Neural cell (in vitro differentiated cells): ENCODE results near the gene FBN1. TPM values are rescaled to one million over a fixed set of nuclear protein-coding genes. Genes with fewer than 3 reads are reported as not detected.

Source experiments
- H2AFZ ChIP-seq: fragments of 200-600, 300-800 bp; sonication (generic), shearing (Covaris generic); 2 replicates; pipeline ENCODE4 v1.6.0; 2014; ENCODE audit warnings: low read depth, mild to moderate bottlenecking, antibody characterized with exemption, low read length, moderate library complexity
- H3F3A ChIP-seq: fragments of 200-600 bp; shearing (Covaris generic); 2 replicates; pipeline ENCODE4 v1.6.1; 2016; ENCODE audit warnings: mild to moderate bottlenecking, moderate library complexity, mixed read lengths, antibody characterized with exemption, low read length; ENCODE audit not compliant: insufficient read depth, poor library complexity, severe bottlenecking
- H3K27ac ChIP-seq: fragments of 200-600, 300-800 bp; sonication (generic), shearing (Covaris generic); 2 replicates; pipeline ENCODE4 v1.5.1; 2014; ENCODE audit warnings: mild to moderate bottlenecking, low read length, moderate library complexity
- H3K27me3 ChIP-seq: fragments of 300-800, 200-600 bp; sonication (generic), shearing (Covaris generic); 2 replicates; pipeline ENCODE4 v1.6.0; 2014; ENCODE audit warnings: mild to moderate bottlenecking, low read depth, low read length, moderate library complexity; ENCODE audit not compliant: insufficient read depth
- H3K36me3 ChIP-seq: fragments of 300-800, 200-600 bp; sonication (generic), shearing (Covaris generic); 2 replicates; pipeline ENCODE4 v1.5.1; 2014; ENCODE audit warnings: mild to moderate bottlenecking, antibody characterized with exemption, low read length, moderate library complexity; ENCODE audit not compliant: insufficient read depth
- H3K4me2 ChIP-seq: fragments of 300-800, 200-600 bp; sonication (generic), shearing (Covaris generic); 2 replicates; pipeline ENCODE4 v1.6.0; 2014; ENCODE audit warnings: mild to moderate bottlenecking, low read length
- H3K4me3 ChIP-seq: fragments of 300-800, 200-600 bp; sonication (generic), shearing (Covaris generic); 2 replicates; pipeline ENCODE4 v1.5.1; 2014; ENCODE audit warnings: mild to moderate bottlenecking, low read length, moderate library complexity
- H3K79me2 ChIP-seq: fragments of 200-600 bp; shearing (Covaris generic); replicated peaks from 2 replicates; pipeline ENCODE4 v1.6.0; 2014; ENCODE audit warnings: mild to moderate bottlenecking, low read length, moderate library complexity; ENCODE audit not compliant: insufficient read depth
- H3K9ac ChIP-seq: fragments of 300-800, 200-600 bp; sonication (generic), shearing (Covaris generic); 2 replicates; pipeline ENCODE4 v1.6.1; 2016; ENCODE audit warnings: mild to moderate bottlenecking, low read length, mixed read lengths
- H3K9me2 ChIP-seq: fragments of 200-600 bp; shearing (Covaris generic); 2 replicates; pipeline ENCODE4 v1.6.1; 2016; ENCODE audit warnings: mild to moderate bottlenecking, low read length, mixed read lengths; ENCODE audit not compliant: insufficient read depth
- H3K9me3 ChIP-seq: fragments of 200-600, 300-800 bp; sonication (generic), shearing (Covaris generic); 2 replicates; pipeline ENCODE4 v1.6.1; 2016; ENCODE audit warnings: mild to moderate bottlenecking, mixed run types, low read length, moderate library complexity, mixed read lengths
- H4K20me1 ChIP-seq: fragments of 200-600 bp; shearing (Covaris generic); 2 replicates; pipeline ENCODE4 v1.6.1; 2016; ENCODE audit warnings: mild to moderate bottlenecking, mixed run types; ENCODE audit not compliant: insufficient read depth
- CTCF ChIP-seq: fragments of 450-650 bp; IDR thresholded peaks from 2 replicates; pipeline ENCODE4 v1.5.1; 2014; ENCODE audit warnings: antibody characterized with exemption, mild to moderate bottlenecking, moderate library complexity; ENCODE audit not compliant: poor library complexity, severe bottlenecking
- EP300 ChIP-seq: fragments of 450-650 bp; conservative IDR thresholded peaks from 2 replicates; pipeline ENCODE4 v1.6.1; 2014; ENCODE audit warnings: antibody characterized with exemption, mild to moderate bottlenecking, moderate library complexity; ENCODE audit not compliant: poor library complexity, severe bottlenecking
- EZH2 ChIP-seq: fragments of 200-600, 300-800 bp; shearing (Covaris generic), sonication (generic); IDR thresholded peaks from 2 replicates; pipeline ENCODE4 v1.6.1; 2014; ENCODE audit warnings: antibody characterized with exemption, low read length, borderline replicate concordance, mild to moderate bottlenecking; ENCODE audit not compliant: insufficient read depth, poor library complexity, severe bottlenecking
- MXI1 ChIP-seq: fragments of 450-650 bp; conservative IDR thresholded peaks from 2 replicates; pipeline ENCODE4 v1.6.1; 2014; ENCODE audit warnings: antibody characterized with exemption, mild to moderate bottlenecking; ENCODE audit not compliant: poor library complexity, severe bottlenecking
- POLR2AphosphoS5 ChIP-seq: IDR thresholded peaks from 2 replicates; pipeline ENCODE4 v1.6.1; 2012
- RAD21 ChIP-seq: fragments of 450-650 bp; conservative IDR thresholded peaks from 2 replicates; pipeline ENCODE4 v1.6.1; 2014; ENCODE audit warnings: antibody characterized with exemption, mild to moderate bottlenecking, moderate library complexity
- REST ChIP-seq: IDR thresholded peaks from 2 replicates; pipeline ENCODE4 v1.6.1; 2012; ENCODE audit warnings: borderline replicate concordance
- SMC3 ChIP-seq: fragments of 450-650 bp; conservative IDR thresholded peaks from 2 replicates; pipeline ENCODE4 v1.6.1; 2014; ENCODE audit warnings: antibody characterized with exemption, mild to moderate bottlenecking, moderate library complexity; ENCODE audit not compliant: poor library complexity
- TAF1 ChIP-seq: IDR thresholded peaks from 2 replicates; pipeline ENCODE4 v1.6.1; 2012; ENCODE audit warnings: low read depth
- polyA plus RNA-seq: library from polyadenylated mRNA; depleted of rRNA; stranded (reverse); fragments of >200 nt; gene quantifications from 2 replicates; pipeline ENCODE4 v1.2.3, GENCODE V29; 2014

Gene FBN1
- polyA plus RNA-seq, 1 donor from 2014 or later: 22.0 TPM

- H3K27ac ChIP-seq: no peak overlapping the region
- no peaks in the 10 kb centered on the region for H3K9me3 ChIP-seq
- no peaks in the 10 kb centered on the region for H3K36me3 ChIP-seq
- H4K20me1 ChIP-seq: no peaks in the 10 kb centered on the region
- H3K27me3 ChIP-seq: no peaks in the 10 kb centered on the region
- H3K79me2 ChIP-seq: no peaks in the 10 kb centered on the region
- no peak overlapping the region for H3K4me3 ChIP-seq
- H3K9me2 ChIP-seq: no peaks in the 10 kb centered on the region
- TF ChIP-seq RAD21: no peak
- TF ChIP-seq SMC3: no peak
- TF ChIP-seq EP300: no peak
- TF ChIP-seq EZH2: no peak
- TF ChIP-seq REST: no peak
- TF ChIP-seq MXI1: no peak
- no peak for TF ChIP-seq POLR2AphosphoS5
- no peak for TF ChIP-seq CTCF
- no peak for TF ChIP-seq TAF1
- H3F3A ChIP-seq: no peaks in the 10 kb centered on the region
- no peak overlapping the region for H3K9ac ChIP-seq
- H2AFZ ChIP-seq: no peak overlapping the region
- no peak overlapping the region for H3K4me2 ChIP-seq
Observed at GRCh38 chr15:48394970-48395369, 250.5 kb downstream of the FBN1 start.

- TF ChIP-seq MXI1 (no peak), SMC3 (no peak), RAD21 (no peak), TAF1 (no peak), POLR2AphosphoS5 (no peak), EP300 (no peak), CTCF (no peak), REST (no peak), EZH2 (no peak)
- Histone ChIP-seq H3K4me2 (no peak overlapping the region), H3K36me3 (no peaks in the 10 kb centered on the region), H3K4me3 (no peak overlapping the region), H4K20me1 (no peaks in the 10 kb centered on the region), H2AFZ (no peak overlapping the region), H3F3A (no peaks in the 10 kb centered on the region), H3K27ac (no peak overlapping the region), H3K9ac (no peak overlapping the region), H3K79me2 (no peaks in the 10 kb centered on the region), H3K9me3 (no peaks in the 10 kb centered on the region), H3K9me2 (no peaks in the 10 kb centered on the region), H3K27me3 (no peaks in the 10 kb centered on the region)
Observed at GRCh38 chr15:48393645-48394506, 251.6 kb downstream of the FBN1 start.
